Right ventricle myocardium superior (tissue), 1 donor: ENCODE data around the gene PSTPIP2. TPM values are rescaled to one million over a fixed set of nuclear protein-coding genes. Genes with fewer than 3 reads are reported as not detected.
A peak's percentile ranks its signal among the peaks of the same experiment; 100 is the strongest.
"Not testable (repeated sequence)": the region's sequence is repeated elsewhere in the genome, so short reads cannot be mapped to it uniquely, and the experiment has no call there.

Experiments
- ATAC-seq: fragments of 200-7000 bp; cut with Tn5 transposase; one replicate; pipeline ENCODE4 v1.9.1; 2020; ENCODE audit warnings: mild to moderate bottlenecking; ENCODE audit not compliant: poor library complexity
- DNase-seq: peaks from one replicate; pipeline ENCODE4 v3.0.0-alpha.2; 2020
- intact Hi-C: fragments of 100-400 bp; cut with DNase I; formaldehyde crosslinking; loops from one replicate; pipeline ENCODE4 v1.11.2; 2022
- long read RNA-seq: library from polyadenylated mRNA; unstranded; transcript quantifications from one replicate; pipeline ENCODE4 v2.0.0, GENCODE V29; 2021
- total RNA-seq: library from RNA; stranded (reverse); fragmentation: NEBNext Ultra II Directional; extraction: Animal tissue kit (Norgen Biotek cat#: 25700); gene quantifications from one replicate; pipeline ENCODE4 v1.2.1, GENCODE V29; 2021
- donor health status: DM: no; HTN: yes; CAD: no; lungs with severe emphysema.

The PSTPIP2 gene
- 2.4 TPM for total RNA-seq
- long read RNA-seq, transcript PSTPIP2-201 (15 exons, 3,000 nt), result major isoform, 11 of 11 reads
- long read RNA-seq, partial matches to known transcripts, result 0 of 11 reads
- long read RNA-seq, other reads (novel, unspliced or antisense), result 0 of 11 reads

GRCh38 chr18:46071653-46072375 lies at the start of gene PSTPIP2:
TSS of gene PSTPIP2 (minus strand) at chr18:46072260. CDS start at chr18:46072188, 72 bp downstream.
- peak; percentile 87 for DNase-seq
- intact Hi-C loops, result no loop called here
- peak; percentile 82 for ATAC-seq

GRCh38 chr18:46113751-46114150 lies 41.7 kb upstream of the PSTPIP2 start:
- intact Hi-C loops, result no loop called here
- DNase-seq (no peak), ATAC-seq (no peak)

DNA sequence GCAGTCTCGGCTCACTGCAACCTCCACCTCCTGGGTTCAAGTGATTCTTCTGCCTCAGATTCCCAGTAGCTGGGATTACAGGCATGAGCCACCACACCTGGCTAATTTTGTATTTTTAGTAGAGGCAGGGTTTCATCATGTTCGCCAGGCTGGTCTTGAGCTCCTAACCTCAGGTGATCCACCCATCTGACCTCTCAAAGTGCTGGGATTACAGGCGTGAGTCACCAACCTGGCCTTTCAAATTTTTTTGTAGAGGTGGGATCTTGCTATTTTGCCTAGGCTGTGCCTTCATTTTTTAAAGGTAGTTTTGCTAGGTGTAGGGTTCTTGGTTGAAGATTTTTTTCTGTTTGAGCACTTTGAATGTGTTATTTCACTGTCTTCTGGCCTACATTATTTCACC lies 38.3 kb upstream of the PSTPIP2 start:
- DNase-seq, result no peak
- intact Hi-C loops, result no loop called here
- no peak for ATAC-seq

DNA sequence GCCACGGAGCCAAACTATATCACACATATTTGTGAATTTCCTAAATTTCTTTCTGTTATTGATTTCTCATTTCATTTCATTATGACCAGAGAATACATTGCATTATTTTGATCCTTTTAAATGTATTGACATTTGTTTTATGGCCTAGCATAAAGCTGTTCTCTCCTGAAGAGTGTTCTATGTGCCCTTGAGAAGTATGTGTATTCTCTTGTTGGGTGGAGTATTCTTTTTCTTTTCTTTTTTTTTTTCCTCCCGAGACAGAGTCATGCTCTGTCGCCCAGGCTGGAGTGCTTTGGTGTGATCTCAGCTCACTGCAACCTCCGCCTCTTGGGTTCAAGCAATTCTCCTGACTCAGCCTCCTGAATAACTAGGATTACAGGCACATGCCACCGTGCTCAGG lies 37.3 kb upstream of the PSTPIP2 start:
- intact Hi-C loops, result no loop called here
- DNase-seq (no peak), ATAC-seq (no peak)

DNA sequence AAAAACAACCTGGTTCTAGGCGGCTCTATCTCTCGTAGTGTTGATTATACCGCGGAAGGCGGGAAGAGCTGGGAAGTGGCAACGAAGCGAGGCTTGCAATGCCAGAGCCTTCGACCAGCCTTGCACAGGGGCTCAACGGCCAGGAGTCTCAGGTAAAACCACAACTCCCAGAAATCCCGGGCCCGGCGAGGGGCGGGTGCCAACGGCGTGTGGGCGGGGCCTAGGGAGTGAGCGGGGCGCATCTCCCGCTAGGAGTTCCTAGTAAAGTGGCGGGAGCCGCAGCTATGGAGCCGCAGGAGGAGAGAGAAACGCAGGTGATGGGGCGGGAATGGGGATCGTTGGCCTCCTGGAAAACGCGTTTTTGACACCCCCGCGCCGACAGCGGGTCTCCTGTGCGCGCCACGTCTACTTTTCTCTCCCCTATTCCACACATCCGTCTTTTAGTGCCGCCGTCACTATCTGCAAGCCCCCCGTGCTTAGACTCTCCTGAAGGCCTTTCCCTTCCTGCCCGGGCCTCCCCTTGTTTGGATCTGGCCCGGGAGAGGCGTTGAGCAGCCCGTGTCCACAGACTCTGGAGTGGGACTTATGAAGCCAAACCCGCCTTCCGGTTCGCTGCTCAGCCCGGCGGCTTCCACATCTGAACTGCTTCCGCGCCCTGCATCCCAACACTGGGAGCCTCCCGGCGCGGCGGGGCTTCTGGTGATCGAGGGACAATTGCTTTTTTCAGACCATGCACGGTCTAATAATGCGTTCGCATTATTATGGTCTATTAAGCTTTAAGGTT lies 32.3 kb upstream of the PSTPIP2 start, which contains the start of gene HAUS1:
HAUS1 (plus strand) TSS at position 258 of the 784 bp plus-strand sequence; CDS start at position 285, 27 bp downstream.
- peak; percentile 95 for DNase-seq
- intact Hi-C loops, result no loop called here
- ATAC-seq, result peak; percentile 97

DNA sequence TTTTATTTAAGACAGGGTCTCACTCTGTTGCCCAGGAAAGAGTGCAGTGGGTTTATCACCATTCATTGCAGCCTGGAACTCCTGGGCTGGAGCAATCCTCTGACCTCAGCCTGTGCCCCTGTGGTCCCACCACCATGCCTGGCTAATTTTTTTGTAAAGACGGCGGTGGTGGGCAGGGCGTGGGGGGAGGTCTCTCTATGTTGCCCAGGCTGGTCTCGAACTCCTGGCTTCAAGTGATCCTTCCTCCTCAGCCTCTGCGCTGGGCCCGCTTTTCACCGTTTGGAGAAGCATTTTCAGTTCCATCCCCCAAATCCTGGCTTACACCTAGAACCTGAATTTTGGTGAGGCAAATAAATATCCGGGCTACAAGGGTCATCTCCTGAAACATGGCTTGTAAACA lies 27.4 kb upstream of the PSTPIP2 start:
- intact Hi-C loops, result no loop called here
- no peak for DNase-seq
- ATAC-seq, result no peak

DNA sequence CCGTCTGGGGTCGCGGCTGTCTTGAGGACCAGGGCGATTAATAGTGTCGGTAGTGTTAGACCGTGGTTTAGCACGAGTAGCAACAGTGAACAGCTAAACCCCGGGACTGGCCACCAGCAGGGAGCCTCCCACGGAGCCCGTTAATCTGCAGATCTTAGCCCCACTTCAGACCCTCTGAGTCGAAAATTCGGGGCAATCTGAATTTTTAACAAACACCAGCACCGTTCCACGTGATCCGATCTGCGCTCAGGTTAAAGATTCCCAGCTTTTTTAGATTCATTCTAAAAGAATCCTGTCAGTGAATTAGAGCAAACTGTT lies 26.5 kb upstream of the PSTPIP2 start:
- ATAC-seq, result no peak
- intact Hi-C loops, result no loop called here
- no peak for DNase-seq

- ATAC-seq (peak; percentile 89), DNase-seq (peak; percentile 91)
- intact Hi-C loops, result no loop called here
Observed at GRCh38 chr18:46097801-46098615, 25.9 kb upstream of the PSTPIP2 start, which contains the start of gene ATP5F1A. TSS of gene ATP5F1A (minus strand) at chr18:46098296. CDS start at chr18:46098231, 65 bp downstream.

GRCh38 chr18:46097431-46097800 lies 25.4 kb upstream of the PSTPIP2 start:
- intact Hi-C loops, result no loop called here
- peak; percentile 49 for ATAC-seq
- no peak for DNase-seq

DNA sequence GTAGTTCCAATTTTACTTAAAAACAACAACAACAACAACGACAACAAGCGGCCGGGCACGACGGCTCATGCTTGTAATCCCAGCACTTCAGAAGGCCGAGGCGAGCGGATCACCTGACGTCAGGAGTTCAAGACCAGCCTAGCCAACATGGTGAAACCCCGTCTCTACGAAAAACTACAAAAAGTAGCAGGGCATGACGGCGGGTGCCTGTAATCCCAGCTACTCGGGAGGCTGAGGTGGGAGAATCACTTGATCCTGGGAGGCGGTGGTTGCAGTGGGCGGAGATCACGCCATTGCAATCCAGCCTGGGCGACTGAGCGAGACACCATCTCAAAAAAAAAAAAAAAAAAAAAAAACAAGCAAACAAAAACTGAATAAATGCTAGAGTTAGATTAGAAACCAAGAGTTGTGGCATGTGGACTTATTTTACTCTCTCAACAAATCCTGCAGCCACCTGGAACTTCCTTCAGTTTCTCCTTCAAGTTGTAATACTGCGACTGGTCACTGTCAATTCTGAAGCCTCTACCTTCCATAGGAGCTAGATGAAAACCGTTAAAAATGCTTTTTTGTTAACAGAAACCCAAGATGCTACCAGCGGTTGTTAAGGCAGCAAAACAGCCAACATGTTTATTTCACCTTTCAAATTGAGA lies 24.7 kb upstream of the PSTPIP2 start:
- intact Hi-C loops, result no loop called here
- peak; percentile 13 for ATAC-seq
- no peak for DNase-seq

DNA sequence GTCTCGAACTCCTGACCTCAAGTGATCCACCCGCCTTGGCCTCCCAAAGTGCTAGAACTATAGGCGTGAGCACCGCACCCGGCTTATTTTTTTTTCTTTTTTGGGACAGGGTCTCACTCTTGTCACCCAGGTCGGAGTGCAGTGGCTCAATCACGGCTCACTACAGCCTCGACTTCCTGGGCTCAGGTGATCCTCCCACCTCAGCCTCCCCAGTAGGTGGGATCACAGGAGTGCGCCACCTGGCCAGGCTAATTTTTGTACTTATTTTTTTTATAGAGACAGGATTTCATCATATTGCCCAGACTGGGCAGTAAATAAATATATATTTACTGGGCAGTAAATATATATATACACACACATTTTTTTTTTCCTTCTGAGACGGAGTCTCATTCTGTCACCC lies 23.5 kb upstream of the PSTPIP2 start:
- ATAC-seq (no peak), DNase-seq (no peak)
- intact Hi-C loops, result no loop called here

DNA sequence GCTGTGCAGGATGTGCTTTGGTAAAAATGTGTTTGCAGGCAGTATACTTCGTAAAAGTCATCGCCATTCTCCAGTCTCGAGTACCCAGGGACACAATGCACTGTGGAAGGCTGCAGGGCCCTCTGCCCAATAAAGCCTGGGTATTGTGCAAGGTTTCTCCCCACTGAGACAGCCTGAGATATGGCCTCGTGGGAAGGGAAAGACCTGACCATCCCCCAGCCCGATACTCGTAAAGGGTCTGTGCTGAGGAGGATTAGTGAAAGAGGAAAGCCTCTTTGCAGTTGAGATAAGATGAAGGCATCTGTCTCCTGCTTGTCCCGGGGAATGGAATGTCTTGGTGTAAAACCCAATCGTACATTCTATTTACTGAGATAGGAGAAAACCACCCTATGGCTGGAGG lies 16.4 kb upstream of the PSTPIP2 start:
- ATAC-seq, intact Hi-C loops, DNase-seq: not testable (repeated sequence)

- DNase-seq, result no peak
- intact Hi-C loops, result no loop called here
- no peak for ATAC-seq
Observed at GRCh38 chr18:46084431-46084830, 12.4 kb upstream of the PSTPIP2 start.

- ATAC-seq (no peak), DNase-seq (no peak)
- intact Hi-C loops, result no loop called here
Observed at GRCh38 chr18:46080156-46080555, 8.1 kb upstream of the PSTPIP2 start.

DNA sequence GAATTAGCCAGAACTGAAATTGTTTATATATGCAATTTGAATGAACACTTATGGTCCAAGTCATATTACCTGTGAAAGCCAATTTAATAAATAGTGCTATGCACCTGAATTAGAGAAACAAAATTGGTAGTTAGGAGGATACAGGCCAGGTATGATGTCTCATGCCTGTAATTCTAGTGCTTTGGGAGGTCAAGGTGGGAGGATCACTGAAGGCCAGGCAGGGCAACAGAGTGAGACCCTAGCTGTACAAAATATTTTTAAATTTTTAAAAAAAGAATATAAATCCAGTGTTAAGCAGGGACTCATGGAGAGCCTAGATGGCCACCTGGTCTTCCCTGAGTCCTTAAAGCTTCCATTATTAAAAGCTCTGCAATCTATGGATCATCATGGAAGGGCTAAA lies 7.3 kb upstream of the PSTPIP2 start:
- DNase-seq (no peak), ATAC-seq (no peak)
- intact Hi-C loops, result no loop called here

- intact Hi-C loops, result no loop called here
- DNase-seq, result peak; percentile 13
- peak; percentile 48 for ATAC-seq
Observed at GRCh38 chr18:46073474-46074331, 1.6 kb upstream of the PSTPIP2 start.

- no peak for ATAC-seq
- DNase-seq, result peak; percentile 30
- intact Hi-C loops, result no loop called here
Observed at GRCh38 chr18:46072959-46073358, 899 bp upstream of the PSTPIP2 start.

DNA sequence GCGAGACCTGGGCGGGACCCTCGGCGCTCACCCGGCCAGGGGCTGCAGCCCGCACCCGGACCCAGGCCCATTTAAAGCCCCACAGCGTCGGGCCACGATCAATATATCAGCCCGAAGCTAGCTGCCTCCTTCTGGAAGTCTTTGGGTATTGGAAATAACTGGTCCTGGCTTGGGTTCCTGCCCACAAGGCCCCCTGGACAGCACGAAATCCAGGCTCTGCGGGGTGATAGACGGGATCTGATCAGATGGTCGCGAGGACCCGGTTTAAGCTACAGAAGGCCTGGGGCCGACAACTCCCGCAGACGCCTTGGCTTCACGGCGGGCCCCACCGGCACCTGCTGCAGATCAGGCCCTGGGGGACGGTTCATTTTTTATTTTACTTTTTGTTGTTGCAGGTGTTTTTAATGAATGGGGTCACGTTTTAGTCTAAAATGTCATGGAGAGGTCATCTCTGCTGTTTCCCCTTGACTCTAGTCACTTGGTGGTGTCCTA lies 362 bp upstream of the PSTPIP2 start:
- ATAC-seq (peak; percentile 3), DNase-seq (no peak)
- intact Hi-C loops, result no loop called here
